GOT3 (cell line): ENCODE data around the gene TMEM59.

Source experiments
- DNase-seq: peaks from one replicate; lab custom pipeline; 2025; ENCODE audit warnings: mixed read lengths; lab: John Stamatoyannopoulos, UW

Gene TMEM59

DNA sequence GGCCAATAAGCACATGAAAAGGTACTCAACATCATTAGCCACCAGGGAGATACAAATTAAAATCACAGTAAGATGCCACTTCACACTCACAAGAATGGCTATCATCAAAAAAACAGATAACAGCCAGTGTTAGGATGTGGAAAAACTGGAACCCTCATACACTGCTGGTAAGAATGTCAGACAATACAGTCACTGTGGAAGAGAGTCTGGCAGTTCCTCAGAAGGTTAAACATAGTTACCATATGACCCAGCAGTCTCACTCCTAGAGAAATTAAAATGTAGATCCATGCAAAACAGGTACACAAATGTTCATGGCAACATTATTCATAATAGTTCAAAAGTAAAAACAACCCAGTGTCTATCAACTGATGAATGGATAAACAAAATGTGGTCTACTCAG lies 68.3 kb downstream of the TMEM59 start:
- DNase-seq, result no peak

DNA sequence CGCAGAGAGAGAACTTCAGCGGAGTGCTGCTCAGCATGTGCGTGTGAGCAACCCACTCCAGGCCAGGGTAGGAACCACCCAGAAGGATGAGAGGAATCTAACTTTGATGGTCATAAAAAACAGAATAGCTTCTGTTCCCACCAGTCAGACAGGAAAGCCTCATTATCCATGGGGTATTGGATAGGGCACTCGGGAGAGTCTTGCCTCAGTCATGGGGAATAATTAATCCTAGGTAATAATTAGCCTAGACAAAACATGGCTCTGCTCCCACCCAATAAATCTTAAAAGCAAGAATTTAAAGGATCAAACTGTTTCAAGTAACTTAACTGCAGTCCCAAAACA lies 70.3 kb downstream of the TMEM59 start:
- DNase-seq, result no peak

DNA sequence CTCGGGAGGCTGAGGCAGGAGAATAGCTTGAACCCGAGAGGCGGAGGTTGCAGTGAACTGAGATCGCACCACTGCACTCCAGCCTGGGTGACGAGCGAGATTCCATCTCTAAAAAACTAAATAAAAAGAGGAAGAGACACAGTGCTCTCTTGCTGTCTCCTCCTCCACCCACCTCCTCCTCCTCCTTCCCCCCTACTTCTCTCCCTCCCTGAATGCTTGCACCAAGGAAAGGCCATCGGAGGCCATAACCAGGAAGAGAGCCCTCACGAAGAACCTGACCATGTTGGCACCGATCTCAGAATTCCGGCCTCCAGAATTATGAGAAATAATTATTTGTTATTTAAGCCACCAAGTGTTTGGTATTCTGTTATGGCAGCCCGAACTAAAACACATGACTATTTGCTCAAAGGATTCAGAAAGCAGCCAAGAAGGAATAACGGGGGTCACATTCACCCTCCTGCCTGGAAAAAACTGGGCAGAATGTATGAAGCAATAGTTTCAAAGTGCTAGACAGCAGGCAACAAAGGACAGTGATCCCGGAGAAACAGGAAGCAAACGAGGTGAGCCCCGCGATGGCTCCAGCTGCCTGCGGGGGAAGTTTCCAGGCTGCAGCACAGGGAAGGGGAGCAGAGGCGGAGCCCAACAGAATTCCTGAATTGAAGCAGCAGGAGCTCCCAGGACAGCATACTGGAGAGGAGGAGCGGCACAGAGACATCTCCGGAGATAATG lies 70.8 kb downstream of the TMEM59 start:
- no peak for DNase-seq

DNA sequence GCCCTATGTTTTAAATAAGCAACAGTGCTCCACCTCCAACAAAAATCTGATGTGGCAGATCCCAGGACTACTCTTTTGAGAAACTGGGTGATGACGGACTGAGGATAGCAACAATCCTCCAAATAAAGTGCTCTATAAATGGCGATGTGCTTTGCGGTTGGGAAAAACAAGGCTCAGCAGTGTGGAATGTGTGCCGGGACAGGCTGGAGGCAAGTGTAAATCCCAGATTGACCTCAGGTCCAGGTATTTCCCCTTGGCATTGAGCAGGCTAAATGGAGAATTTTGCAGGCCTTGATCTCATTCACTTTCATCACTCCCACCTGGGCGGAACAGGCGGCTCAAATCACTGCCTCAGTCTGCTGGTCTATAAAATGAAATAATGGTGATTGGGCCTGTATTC lies 71.8 kb downstream of the TMEM59 start:
- no peak for DNase-seq

DNA sequence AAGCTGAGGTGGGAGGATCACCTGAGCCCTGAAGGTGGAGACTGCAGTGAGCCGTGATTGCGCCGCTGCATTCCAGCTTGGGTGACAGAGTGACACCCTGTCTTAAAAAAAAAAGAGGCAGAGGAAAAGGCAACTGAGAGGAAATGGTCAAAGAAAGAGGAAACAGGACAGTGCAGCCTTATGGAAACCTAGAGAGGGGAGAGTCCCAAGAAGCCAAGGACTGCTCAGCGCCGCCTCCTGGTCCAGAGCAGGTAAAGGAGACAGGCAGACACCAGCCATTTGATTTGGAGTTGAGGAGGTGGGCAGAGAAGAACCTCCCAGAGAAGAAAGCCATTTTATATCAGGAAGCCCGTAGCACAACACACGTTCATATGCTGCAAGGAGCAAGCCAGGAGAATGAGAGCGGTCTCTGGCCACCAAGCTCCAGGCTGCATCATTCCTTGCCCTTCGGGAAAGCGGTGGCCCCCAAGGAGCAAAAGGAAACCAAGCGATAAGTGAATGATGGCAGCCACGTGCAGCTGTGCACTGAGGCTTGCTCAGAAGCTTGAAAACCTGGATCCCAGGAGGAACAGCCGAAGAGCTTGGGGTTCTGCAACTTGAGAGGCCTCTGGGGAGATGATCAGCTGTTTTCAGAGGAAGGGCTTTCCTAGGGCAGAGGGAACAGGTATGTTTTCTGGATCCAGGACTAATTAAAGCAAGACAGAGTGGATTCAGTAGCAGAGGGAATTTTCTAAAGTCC lies 73.1 kb downstream of the TMEM59 start:
- no peak for DNase-seq
